K562 (cell line): ENCODE data around the gene NPC1. TPM values are rescaled to one million over a fixed set of nuclear protein-coding genes. Genes with fewer than 3 reads are reported as not detected.

ENCODE experiments used
- ATF1 ChIP-seq, 2 experiments: fragments of 450-650 bp in 1 of 2; IDR thresholded peaks; 2 replicates each; pipeline ENCODE4 v1.6.1; 2016; ENCODE audit warnings: missing compliant biosample characterization in 1 of 2, missing genetic modification characterization in 1 of 2
- ATF3 ChIP-seq, 2 experiments: fragments of 450-650 bp in 1 of 2; sonication (generic) in 1 of 2; formaldehyde crosslinking in 1 of 2; IDR thresholded peaks in 1 of 2; conservative IDR thresholded peaks in 1 of 2; 2 replicates each; pipeline versions ENCODE4 v1.6.1 to v1.8.1; 2016 to 2023; ENCODE audit warnings: mild to moderate bottlenecking in 2 of 2, moderate library complexity in 2 of 2, inconsistent platforms in 1 of 2, missing genetic modification reagents in 1 of 2
- FOXK2 ChIP-seq, 2 experiments: fragments of 450-650 bp; IDR thresholded peaks in 1 of 2; conservative IDR thresholded peaks in 1 of 2; 2 replicates each; pipeline ENCODE4 v1.6.1; 2016; ENCODE audit warnings: low read depth in 2 of 2, mild to moderate bottlenecking in 1 of 2
- MAX ChIP-seq: sonication (generic); formaldehyde crosslinking; IDR thresholded peaks from 2 replicates; pipeline ENCODE4 v1.9.0; 2022; ENCODE audit warnings: mild to moderate bottlenecking, missing genetic modification reagents
- NFE2 ChIP-seq: IDR thresholded peaks from 2 replicates; pipeline ENCODE4 v1.6.1; 2014; ENCODE audit warnings: antibody characterized with exemption, low read depth
- SMC3 ChIP-seq: conservative IDR thresholded peaks from 2 replicates; pipeline ENCODE4 v1.6.1; 2011; ENCODE audit warnings: low read depth, low read length, improper control_type of control experiment; ENCODE audit not compliant: insufficient read depth
- STAT5B ChIP-seq: fragments of 250-450 bp; sonication (Bioruptor Pico); IDR thresholded peaks from 2 replicates; pipeline ENCODE4 v1.8.0; 2021; ENCODE audit warnings: mild to moderate bottlenecking, inconsistent platforms
- ZNF165 ChIP-seq: fragments of 250-450 bp; sonication (Bioruptor Pico); IDR thresholded peaks from 2 replicates; pipeline ENCODE4 v1.4.0; 2020; ENCODE audit warnings: borderline replicate concordance
- ZNF431 ChIP-seq: sonication (generic); formaldehyde crosslinking; IDR thresholded peaks from 2 replicates; pipeline ENCODE4 v1.8.0; 2022; ENCODE audit warnings: mild to moderate bottlenecking, missing genetic modification reagents
- polyA plus RNA-seq, 8 experiments: library from polyadenylated mRNA; depleted of rRNA in 4 of 8; stranded (reverse) in 5 of 8; unstranded in 3 of 8; fragments of >200 nt; fragmentation: Nextera tagmentation in 2 of 8; fragmentation: Illumina TruSeq in 1 of 8; extraction: Ambion mirVana in 2 of 8; extraction: Trizol in 1 of 8; gene quantifications; 2 replicates each; pipeline versions ENCODE4 v1.2.1 to v1.2.3, GENCODE V29; 2011 to 2014; ENCODE audit warnings: inconsistent platforms in 1 of 8, missing spikeins in 1 of 8
- total RNA-seq, 7 experiments: library from RNA; depleted of rRNA in 6 of 7; stranded (reverse); fragments of >200 nt in 6 of 7; fragmentation: Illumina TruSeq in 2 of 7; extraction: Trizol in 2 of 7; gene quantifications; 2 replicates each; pipeline versions ENCODE4 v1.2.1 to v1.2.3, GENCODE V29; 2011 to 2021; ENCODE audit warnings: low replicate concordance in 1 of 7
- TF ChIP-seq, protein P1 (sequence below), 2 experiments: IDR thresholded peaks; 2 replicates each; pipeline ENCODE4 v1.6.1; 2012; ENCODE audit warnings: improper control_type of control experiment in 2 of 2, low read depth in 2 of 2, low read length in 2 of 2, borderline replicate concordance in 1 of 2
- TF ChIP-seq, protein P2 (sequence below): fragments of 450-650 bp; IDR thresholded peaks from 2 replicates; pipeline ENCODE4 v1.6.1; 2017; ENCODE audit warnings: antibody characterized with exemption, mild to moderate bottlenecking

NPC1 gene
- total and polyA plus RNA-seq, 9 of the 15 experiments (the other 6 are each of a cell fraction or from before 2014, with no cell fraction given): 17.1 to 45.9 (median 27.6) TPM

- peak; percentile 78 for TF ChIP-seq SMC3
- TF ChIP-seq MAX (CRISPR knock-in tag): peak; percentile 44; the same call in 1 of the 2 replicates
- TF ChIP-seq ATF1 (CRISPR knock-in tag; IDR thresholded peaks at IDR 0.05): no peak
- peak; percentile 39; the same call in 1 of the 2 replicates for TF ChIP-seq ATF1 (tag; IDR thresholded peaks at IDR 0.05)
- TF ChIP-seq, protein P1, sequence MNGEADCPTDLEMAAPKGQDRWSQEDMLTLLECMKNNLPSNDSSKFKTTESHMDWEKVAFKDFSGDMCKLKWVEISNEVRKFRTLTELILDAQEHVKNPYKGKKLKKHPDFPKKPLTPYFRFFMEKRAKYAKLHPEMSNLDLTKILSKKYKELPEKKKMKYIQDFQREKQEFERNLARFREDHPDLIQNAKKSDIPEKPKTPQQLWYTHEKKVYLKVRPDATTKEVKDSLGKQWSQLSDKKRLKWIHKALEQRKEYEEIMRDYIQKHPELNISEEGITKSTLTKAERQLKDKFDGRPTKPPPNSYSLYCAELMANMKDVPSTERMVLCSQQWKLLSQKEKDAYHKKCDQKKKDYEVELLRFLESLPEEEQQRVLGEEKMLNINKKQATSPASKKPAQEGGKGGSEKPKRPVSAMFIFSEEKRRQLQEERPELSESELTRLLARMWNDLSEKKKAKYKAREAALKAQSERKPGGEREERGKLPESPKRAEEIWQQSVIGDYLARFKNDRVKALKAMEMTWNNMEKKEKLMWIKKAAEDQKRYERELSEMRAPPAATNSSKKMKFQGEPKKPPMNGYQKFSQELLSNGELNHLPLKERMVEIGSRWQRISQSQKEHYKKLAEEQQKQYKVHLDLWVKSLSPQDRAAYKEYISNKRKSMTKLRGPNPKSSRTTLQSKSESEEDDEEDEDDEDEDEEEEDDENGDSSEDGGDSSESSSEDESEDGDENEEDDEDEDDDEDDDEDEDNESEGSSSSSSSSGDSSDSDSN (IDR thresholded peaks at IDR 0.05; ENCODE audit: borderline replicate concordance in 1 of 2, low read depth in 2 of 2, low read length in 2 of 2): 0 out of 4 replicates have a peak, but pooled peaks of 1 of the 2 experiments have one; percentile 29
- TF ChIP-seq ZNF165 (CRISPR knock-in tag): no peak
- no peak for TF ChIP-seq NFE2
- no peak for TF ChIP-seq ZNF431 (CRISPR knock-in tag)
- TF ChIP-seq STAT5B (CRISPR knock-in tag): no peak
- TF ChIP-seq, protein P2, sequence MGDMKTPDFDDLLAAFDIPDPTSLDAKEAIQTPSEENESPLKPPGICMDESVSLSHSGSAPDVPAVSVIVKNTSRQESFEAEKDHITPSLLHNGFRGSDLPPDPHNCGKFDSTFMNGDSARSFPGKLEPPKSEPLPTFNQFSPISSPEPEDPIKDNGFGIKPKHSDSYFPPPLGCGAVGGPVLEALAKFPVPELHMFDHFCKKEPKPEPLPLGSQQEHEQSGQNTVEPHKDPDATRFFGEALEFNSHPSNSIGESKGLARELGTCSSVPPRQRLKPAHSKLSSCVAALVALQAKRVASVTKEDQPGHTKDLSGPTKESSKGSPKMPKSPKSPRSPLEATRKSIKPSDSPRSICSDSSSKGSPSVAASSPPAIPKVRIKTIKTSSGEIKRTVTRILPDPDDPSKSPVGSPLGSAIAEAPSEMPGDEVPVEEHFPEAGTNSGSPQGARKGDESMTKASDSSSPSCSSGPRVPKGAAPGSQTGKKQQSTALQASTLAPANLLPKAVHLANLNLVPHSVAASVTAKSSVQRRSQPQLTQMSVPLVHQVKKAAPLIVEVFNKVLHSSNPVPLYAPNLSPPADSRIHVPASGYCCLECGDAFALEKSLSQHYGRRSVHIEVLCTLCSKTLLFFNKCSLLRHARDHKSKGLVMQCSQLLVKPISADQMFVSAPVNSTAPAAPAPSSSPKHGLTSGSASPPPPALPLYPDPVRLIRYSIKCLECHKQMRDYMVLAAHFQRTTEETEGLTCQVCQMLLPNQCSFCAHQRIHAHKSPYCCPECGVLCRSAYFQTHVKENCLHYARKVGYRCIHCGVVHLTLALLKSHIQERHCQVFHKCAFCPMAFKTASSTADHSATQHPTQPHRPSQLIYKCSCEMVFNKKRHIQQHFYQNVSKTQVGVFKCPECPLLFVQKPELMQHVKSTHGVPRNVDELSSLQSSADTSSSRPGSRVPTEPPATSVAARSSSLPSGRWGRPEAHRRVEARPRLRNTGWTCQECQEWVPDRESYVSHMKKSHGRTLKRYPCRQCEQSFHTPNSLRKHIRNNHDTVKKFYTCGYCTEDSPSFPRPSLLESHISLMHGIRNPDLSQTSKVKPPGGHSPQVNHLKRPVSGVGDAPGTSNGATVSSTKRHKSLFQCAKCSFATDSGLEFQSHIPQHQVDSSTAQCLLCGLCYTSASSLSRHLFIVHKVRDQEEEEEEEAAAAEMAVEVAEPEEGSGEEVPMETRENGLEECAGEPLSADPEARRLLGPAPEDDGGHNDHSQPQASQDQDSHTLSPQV: 0 out of 2 replicates have a peak, but pooled peaks have one; percentile 43
- peak in 1 of 2 experiments; percentile 47; a peak in 1 of 4 replicates for TF ChIP-seq FOXK2 (conservative IDR thresholded peaks at IDR 0.05 in 1 of 2, IDR thresholded peaks at IDR 0.05 in 1 of 2; ENCODE audit: low read depth in 2 of 2)
- 0 out of 2 replicates have a peak, but pooled peaks have one; percentile 25 for TF ChIP-seq ATF3 (IDR thresholded peaks at IDR 0.05)
- no peak for TF ChIP-seq ATF3 (CRISPR knock-in tag; conservative IDR thresholded peaks at IDR 0.05)
Measured at GRCh38 chr18:23515911-23516546, 70.3 kb downstream of the NPC1 start (continued).
